GM19468 (cell line): Measurements from ENCODE around the gene ALPI.
"Not testable (repeated sequence)": the region's sequence is repeated elsewhere in the genome, so short reads cannot be mapped to it uniquely, and the experiment has no call there.

Experiments used
- ATAC-seq: cut with Tn5 transposase; IDR thresholded peaks from one replicate; pipeline ENCODE4 v1.9.1; 2021; ENCODE audit warnings: mild to moderate bottlenecking, moderate library complexity, moderate number of reproducible peaks; ENCODE audit not compliant: unreplicated experiment; ENCODE audit errors: extremely low read depth

ALPI gene

GRCh38 chr2:232455426-232456255, at the start of gene ALPI:
ALPI (plus strand) TSS chr2:232456153; CDS start chr2:232456200, 47 bp downstream.
- no peak for ATAC-seq

DNA sequence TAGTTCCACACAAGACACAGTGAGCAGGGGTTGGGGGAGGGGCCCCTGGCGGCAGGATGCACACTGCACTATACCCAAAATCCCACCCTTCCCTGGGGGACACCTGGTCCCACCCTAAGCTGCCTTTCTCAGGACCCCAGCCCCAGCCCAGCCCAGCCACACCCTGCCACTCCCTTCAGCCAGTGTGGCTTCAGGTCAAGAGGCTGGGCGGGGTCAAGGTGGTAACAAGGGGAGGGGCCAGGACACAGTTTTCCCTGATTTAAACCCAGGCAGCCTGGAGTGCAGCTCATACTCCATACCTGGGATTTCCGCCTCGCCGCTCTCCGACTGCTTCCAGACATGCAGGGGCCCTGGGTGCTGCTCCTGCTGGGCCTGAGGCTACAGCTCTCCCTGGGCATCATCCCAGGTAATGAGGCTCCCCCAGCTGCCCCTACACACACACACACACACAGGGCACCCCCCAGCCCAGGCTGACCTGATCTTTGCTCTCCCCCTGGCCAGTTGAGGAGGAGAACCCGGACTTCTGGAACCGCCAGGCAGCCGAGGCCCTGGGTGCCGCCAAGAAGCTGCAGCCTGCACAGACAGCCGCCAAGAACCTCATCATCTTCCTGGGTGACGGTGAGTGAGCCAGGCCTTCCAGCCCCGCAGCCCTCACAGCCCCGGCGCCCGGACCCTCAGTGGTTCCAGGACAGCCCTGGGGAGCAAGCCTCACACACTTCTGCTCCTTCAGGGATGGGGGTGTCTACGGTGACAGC, 49.2 kb upstream of the ALPI start, which contains the start of gene ALPG:
Gene ALPG, plus strand, starts transcription at position 289 of the 755 bp plus-strand sequence. Its CDS starts 51 bp downstream, at position 340.
- no peak for ATAC-seq

DNA sequence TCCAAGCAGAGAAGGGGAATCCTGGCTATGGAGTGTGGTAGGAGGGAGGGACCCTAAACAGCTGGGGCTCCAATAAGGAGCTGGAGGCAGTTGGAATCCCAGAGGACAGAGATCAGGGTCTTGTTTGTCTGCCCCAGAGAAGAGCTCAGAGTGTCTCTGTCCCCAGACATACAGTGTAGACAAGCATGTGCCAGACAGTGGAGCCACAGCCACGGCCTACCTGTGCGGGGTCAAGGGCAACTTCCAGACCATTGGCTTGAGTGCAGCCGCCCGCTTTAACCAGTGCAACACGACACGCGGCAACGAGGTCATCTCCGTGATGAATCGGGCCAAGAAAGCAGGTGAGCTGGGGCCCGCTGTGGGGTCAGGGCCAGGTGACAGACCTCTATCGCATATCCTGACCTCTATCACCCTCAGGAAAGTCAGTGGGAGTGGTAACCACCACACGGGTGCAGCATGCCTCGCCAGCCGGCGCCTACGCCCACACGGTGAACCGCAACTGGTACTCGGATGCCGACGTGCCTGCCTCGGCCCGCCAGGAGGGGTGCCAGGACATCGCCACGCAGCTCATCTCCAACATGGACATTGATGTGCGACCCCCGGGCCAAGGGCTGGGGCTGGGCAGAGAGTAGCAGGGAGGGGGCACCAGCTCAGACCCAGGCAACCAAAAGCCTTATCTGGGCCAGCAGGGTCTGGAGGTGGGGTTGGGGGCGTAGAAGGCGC, 48.4 kb upstream of the ALPI start:
- ATAC-seq, result not testable (repeated sequence)

DNA sequence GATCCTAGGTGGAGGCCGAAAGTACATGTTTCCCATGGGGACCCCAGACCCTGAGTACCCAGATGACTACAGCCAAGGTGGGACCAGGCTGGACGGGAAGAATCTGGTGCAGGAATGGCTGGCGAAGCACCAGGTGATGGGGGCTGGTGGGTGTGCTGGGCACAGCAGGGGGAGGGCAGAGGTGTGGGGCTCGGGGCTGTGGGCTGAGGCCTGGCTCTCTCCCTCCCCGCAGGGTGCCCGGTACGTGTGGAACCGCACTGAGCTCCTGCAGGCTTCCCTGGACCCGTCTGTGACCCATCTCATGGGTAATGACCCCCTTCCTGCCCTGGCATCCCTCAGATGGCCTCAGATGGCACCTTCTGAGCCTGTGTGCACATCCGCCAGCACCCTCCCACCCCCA, 47.7 kb upstream of the ALPI start:
- not testable (repeated sequence) for ATAC-seq

DNA sequence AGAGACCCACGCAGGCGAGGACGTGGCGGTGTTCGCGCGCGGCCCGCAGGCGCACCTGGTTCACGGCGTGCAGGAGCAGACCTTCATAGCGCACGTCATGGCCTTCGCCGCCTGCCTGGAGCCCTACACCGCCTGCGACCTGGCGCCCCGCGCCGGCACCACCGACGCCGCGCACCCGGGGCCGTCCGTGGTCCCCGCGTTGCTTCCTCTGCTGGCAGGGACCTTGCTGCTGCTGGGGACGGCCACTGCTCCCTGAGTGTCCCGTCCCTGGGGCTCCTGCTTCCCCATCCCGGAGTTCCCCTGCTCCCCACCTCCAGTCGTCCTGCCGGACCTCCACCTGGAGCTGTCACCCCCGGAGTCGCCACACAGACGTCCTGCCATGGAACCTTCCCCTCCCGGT, 46.3 kb upstream of the ALPI start:
- not testable (repeated sequence) for ATAC-seq

GRCh38 chr2:232410238-232410900, 45.6 kb upstream of the ALPI start:
- ATAC-seq, result no peak

- no peak for ATAC-seq
Observed at GRCh38 chr2:232411901-232412629, 43.9 kb upstream of the ALPI start.

DNA sequence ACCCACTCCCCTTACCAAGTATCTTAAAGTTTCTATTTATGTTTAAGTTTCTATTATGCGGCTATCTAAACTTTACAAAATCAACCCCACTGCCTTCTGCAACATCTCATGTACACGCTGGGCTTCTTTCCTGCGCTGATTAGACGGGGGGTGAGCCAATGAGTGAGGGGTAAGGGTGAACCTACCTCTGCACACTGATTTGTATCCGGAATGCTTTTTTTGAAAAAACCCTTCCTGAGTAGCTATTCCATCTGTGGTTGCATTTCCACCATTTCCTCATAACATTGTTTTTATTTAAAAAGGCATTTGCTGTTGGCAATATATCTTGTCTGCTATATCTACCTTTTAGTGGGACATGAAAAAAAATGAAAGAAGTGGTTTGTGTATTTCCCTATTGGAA, 43.0 kb upstream of the ALPI start:
- ATAC-seq, result no peak

DNA sequence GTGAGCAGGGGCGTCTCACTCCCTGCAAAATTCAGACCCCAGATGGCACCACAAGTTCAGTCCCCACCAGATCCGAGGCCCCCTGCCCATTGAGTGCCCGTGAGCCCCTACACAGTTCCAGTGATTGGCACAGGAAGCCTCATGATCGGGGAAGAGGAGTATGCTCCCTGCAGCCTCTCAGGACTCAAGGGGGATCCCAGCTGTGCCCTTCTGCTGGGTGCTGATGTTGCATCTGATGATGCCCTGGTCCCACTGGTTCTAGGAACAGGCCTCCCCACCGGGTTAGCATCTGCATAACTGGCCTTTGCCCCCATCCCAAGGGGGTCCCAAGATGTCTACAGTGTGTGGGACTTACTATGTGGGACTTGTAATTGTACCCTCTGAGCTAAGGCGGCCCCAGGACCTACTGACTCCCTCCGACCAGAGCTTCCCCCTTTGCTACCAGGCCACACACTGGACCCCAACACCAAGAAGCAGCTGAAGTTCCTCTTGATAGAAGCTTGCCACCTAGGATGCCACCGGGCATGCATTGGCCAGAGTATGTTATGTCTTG, 40.7 kb upstream of the ALPI start:
- no peak for ATAC-seq

DNA sequence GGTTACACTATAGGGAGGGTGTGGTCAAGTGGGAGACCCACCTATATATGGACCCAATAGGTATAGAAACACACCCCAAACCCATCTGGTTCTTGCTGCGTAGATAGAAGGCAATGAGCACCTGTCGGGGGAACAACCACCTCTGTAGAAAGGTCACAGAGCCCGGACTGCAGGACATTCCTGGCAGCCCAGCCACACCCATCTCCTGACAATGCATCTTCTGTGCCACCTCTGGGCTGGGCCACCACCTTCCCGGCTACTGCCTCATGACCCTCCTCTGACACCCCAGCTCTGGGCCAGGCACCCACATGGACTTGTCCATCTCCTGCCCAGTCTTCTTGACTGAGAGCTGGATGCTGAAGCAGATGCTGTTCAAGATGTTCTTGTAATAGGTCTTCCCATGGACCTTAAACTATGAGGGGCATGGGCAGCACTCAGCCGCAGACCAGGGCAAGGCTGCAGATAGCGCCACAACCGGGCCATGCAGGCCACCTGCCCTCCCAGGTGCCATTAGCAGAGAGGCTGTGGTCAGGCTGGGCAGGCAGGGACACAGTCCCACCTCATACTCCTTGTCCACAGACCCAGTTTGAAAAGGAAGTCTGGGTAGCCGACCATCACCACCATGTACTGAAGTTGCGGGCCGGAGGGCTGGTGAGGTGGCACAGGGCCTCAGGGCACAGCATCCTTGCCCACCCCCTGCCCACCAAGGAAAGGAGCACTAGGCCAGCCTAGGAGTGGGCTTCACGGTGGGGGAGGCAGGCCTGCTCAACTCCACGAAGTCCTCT, 40.0 kb upstream of the ALPI start:
- ATAC-seq, result no peak

DNA sequence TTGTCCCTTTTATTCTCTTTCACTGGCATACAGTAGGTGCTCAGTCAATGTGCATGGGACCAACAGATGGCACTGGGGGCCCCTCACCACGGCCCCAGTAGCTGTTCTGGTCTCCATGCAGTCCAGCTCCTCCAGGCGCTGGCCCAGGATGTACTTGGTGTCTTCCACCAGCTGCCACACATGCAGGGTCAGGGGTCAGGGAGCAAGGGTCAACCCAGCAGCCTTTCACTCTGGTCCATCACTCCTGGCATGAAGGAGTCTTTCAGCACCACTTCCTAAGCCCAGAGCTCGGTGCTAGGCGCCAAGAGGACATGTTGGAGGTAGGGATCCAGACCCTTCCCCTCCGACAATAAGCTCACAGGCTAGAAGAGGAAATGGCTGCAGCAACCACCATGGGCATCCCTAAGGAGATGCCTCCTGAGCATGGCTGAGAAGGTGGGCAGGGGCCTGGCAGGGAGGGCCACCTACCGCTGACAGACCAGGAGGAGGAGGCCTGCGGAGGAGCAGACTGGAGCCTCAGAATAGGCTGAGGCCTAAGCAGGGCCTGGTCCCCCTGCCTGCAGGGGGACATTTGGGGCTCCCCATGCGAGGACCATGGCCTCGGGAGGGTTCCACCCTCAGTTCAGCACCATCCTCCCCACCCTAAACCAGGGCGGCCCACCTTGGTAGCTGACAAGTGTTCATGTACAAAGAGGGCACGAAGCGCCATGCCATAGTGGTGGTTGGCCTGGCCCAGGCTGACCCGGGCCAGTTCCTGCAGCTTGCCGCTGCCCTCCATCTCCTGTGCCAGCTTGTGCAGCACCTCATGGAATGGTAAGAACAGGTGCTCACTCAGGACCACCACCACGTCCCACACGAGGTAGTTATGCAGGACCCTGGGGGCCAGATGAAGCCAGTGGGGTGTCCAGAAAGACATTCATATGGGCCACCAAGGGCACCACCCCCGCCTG, 39.2 kb upstream of the ALPI start:
- ATAC-seq, result no peak

DNA sequence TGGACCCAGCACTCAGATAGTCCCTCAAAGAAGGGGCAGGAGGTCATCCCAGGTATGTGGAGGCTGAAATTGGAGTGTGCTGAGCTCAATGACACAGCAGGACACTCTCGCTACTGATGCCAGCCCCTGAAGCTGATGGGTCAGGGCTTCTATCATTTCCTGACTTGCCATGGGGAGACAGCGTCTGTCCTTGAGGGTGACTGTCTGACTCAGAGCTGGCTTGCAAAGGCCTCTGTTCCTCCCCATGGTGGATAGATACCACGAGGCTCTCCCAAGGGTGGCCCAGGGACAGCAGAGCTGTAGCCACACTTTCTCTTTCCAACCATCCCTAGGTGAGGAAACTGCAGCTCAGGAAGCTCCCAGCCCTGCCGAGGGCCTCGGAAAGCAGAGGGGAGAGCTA, 38.5 kb upstream of the ALPI start:
- no peak for ATAC-seq

DNA sequence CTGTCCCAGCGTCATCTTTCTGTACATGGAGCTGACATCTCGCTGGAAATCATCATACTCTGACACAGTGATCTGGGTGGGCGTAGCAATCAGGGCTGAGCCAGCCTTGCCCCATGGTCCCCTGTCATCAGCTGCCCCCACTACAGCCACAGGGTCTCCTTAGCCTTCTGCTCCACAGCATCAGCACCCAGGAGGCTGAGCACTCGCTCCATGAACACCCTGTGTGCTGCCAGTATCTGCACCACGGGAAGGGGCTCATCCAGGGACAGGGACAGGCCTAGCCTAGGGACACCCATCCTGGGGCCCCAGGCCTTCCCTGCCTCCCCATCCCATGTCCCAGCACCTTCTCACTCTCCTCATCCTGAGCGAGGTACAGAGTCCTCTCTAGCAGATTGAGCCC, 37.9 kb upstream of the ALPI start:
- no peak for ATAC-seq

DNA sequence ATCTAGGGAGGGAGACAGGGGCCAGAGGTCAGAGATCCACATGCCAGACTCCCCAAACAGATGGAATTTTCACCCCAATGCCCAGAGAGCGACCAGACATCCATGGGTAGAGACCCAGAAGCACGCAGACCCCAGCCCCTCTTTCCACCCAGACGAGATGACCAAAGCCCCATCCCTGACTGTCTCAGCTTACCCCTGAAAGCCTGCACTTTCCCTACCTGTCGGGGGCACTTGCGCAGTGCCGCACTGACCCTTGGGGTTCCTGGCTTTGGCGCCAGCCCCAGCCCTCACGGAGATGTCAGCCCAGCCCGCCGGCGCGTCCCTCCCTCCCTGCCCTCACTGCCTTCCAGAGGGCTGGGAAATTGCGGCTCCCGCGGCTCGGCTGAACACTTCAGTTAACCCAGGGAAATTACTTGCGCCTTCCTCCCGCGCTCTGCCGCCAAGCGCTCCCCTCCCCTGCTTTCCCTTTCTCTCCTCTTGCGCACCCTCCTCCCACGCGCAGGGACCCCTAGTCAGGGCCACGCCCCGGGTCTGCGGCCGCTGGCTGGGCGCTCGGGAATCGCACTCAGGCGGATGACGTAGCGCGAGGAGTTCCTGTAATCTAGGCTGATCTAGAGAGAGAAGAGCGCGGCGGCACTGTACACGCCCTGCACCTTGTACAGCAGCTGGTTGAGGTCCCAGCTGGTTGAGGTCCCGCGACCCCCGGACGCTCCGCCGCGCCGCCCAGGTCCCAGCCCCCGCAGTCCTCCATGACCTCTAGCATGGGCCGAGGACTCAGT, 37.3 kb upstream of the ALPI start:
- ATAC-seq, result no peak

DNA sequence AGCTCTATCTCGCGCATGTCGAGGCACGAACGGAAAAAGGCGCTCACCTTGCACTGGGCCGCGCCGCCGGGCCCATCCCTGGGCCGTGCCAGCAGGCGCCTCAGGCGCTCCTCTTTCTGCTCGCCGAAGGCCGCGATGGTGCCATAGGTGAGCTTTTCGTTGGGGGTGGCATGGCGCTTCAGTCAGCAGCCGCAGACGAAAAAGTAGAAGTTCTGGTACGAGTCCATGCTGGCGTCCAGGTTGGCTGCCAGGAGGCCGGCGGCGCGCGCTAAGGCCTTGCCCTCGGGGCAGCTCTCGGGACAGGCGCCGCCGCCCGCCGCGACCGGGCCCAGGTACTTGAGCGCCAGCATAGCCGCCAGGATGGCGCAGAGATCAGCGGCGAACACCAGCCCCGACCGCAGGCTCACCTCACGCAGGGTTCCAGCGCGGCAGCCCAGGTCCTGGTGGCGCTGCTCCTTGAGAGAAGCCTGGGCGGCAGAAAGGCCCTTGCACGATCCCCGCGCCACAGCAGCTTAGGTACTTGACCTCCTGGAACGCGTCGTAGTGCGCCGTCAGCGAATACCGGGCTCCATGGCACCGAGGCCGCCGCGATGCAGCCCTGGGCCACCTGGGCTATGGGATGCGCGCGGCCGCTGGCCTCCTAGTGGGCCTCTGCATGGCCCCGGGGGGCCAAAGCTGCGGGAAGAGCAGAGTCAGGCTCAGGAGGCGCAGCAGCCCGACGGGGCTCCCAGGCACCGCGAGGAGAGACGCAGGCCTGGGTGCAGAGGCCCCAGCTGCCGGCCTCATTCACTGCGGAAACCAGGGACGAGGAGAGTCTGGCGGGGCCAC, 36.5 kb upstream of the ALPI start:
- no peak for ATAC-seq

GRCh38 chr2:232420073-232420454, 35.9 kb upstream of the ALPI start:
- no peak for ATAC-seq
